ENCODE results near the gene SHISA3.

Gene SHISA3

GRCh38 chr4:42398871-42399331, 1.6 kb downstream of the SHISA3 start:
- H3K4me3 ChIP-seq: peak overlapping the region in 3 of 10 experiments; percentile 64 to 72 (median 68); a peak in 3 of 20 replicates
- peaks cover 71 to 85% (median 77%) of the 10 kb centered on the region in 11 experiments for H3K27me3 ChIP-seq
- H3K9me3 ChIP-seq (replicated peaks in 1 of 11): no peaks in the 10 kb centered on the region
- peaks cover 16 to 22% (median 20%) of the 10 kb centered on the region in 10 experiments; a peak in 18 of 20 replicates for H3K4me1 ChIP-seq
- H4K20me1 ChIP-seq: peaks cover 0 to 36% (median 22%) of the 10 kb centered on the region in 11 experiments; a peak in 14 of 22 replicates
- no peak for TF ChIP-seq Cebpa-rat (IDR thresholded peaks at IDR 0.05)
- no peaks in the 10 kb centered on the region for H3K36me3 ChIP-seq
- H3K4me2 ChIP-seq: peak overlapping the region; percentile 94 to 100 (median 99); a peak in 19 of 22 replicates
- no peak overlapping the region for H3K27ac ChIP-seq
- H3K9ac ChIP-seq: no peak overlapping the region

- TF ChIP-seq Cebpa-rat (IDR thresholded peaks at IDR 0.05): no peak
- Histone ChIP-seq H3K36me3 (no peaks in the 10 kb centered on the region), H3K4me1 (peaks cover 16 to 22% (median 20%) of the 10 kb centered on the region in 10 experiments; a peak in 18 of 20 replicates), H3K4me3 (no peak overlapping the region), H3K27me3 (peaks cover 71 to 81% (median 75%) of the 10 kb centered on the region in 11 experiments), H3K9ac (no peak overlapping the region), H3K4me2 (no peak overlapping the region), H3K9me3 (replicated peaks in 1 of 11) (no peaks in the 10 kb centered on the region), H4K20me1 (peaks cover 0 to 36% (median 22%) of the 10 kb centered on the region in 11 experiments; a peak in 14 of 22 replicates), H3K27ac (no peak overlapping the region)
Observed at GRCh38 chr4:42399393-42399792, 2.1 kb downstream of the SHISA3 start.

- Histone ChIP-seq H3K4me2 (no peak overlapping the region), H3K27me3 (peaks cover 54 to 63% (median 58%) of the 10 kb centered on the region in 11 experiments), H3K27ac (no peak overlapping the region), H3K36me3 (peaks cover 0 to 1% (median 0%) of the 10 kb centered on the region in 11 experiments; a peak in 1 of 22 replicates), H3K9ac (no peak overlapping the region), H3K4me3 (no peak overlapping the region), H3K9me3 (replicated peaks in 1 of 11) (no peaks in the 10 kb centered on the region), H3K4me1 (peaks cover 16 to 22% (median 20%) of the 10 kb centered on the region in 10 experiments; a peak in 18 of 20 replicates), H4K20me1 (peaks cover 0 to 34% (median 22%) of the 10 kb centered on the region in 11 experiments; a peak in 14 of 22 replicates)
- no peak for TF ChIP-seq Cebpa-rat (IDR thresholded peaks at IDR 0.05)
Observed at GRCh38 chr4:42401171-42401570, 3.9 kb downstream of the SHISA3 start.

- peaks cover 0 to 15% (median 7%) of the 10 kb centered on the region in 11 experiments; a peak in 12 of 22 replicates for H4K20me1 ChIP-seq
- no peak overlapping the region for H3K27ac ChIP-seq
- H3K4me1 ChIP-seq: peaks cover 0 to under 1% (median 0%) of the 10 kb centered on the region in 10 experiments; a peak in 3 of 20 replicates
- H3K9me3 ChIP-seq (replicated peaks in 1 of 11): no peaks in the 10 kb centered on the region
- no peak for TF ChIP-seq Cebpa-rat (IDR thresholded peaks at IDR 0.05)
- no peak overlapping the region for H3K9ac ChIP-seq
- peaks cover 0 to 5% (median 0%) of the 10 kb centered on the region in 11 experiments; a peak in 1 of 22 replicates for H3K36me3 ChIP-seq
- H3K27me3 ChIP-seq: peaks cover 25 to 35% (median 29%) of the 10 kb centered on the region in 11 experiments
- no peak overlapping the region for H3K4me3 ChIP-seq
- H3K4me2 ChIP-seq: no peak overlapping the region
Observed at GRCh38 chr4:42404001-42404400, 6.7 kb downstream of the SHISA3 start.

GRCh38 chr4:42410446-42410845, 13.2 kb downstream of the SHISA3 start:
- no peak overlapping the region for H3K4me3 ChIP-seq
- H3K4me2 ChIP-seq: no peak overlapping the region
- H3K27me3 ChIP-seq: no peaks in the 10 kb centered on the region
- no peak overlapping the region for H3K27ac ChIP-seq
- no peaks in the 10 kb centered on the region; a peak in 1 of 22 replicates for H4K20me1 ChIP-seq
- H3K36me3 ChIP-seq: peaks cover 0 to 39% (median 17%) of the 10 kb centered on the region in 11 experiments; a peak in 13 of 22 replicates
- no peak overlapping the region for H3K9ac ChIP-seq
- no peaks in the 10 kb centered on the region for H3K9me3 ChIP-seq (replicated peaks in 1 of 11)
- H3K4me1 ChIP-seq: peaks cover 0 to 11% (median 0%) of the 10 kb centered on the region in 10 experiments; a peak in 3 of 20 replicates
- TF ChIP-seq Cebpa-rat (IDR thresholded peaks at IDR 0.05): no peak

GRCh38 chr4:42411803-42412202, 14.5 kb downstream of the SHISA3 start:
- Histone ChIP-seq H3K36me3 (peaks cover 0 to 39% (median 17%) of the 10 kb centered on the region in 11 experiments; a peak in 13 of 22 replicates), H3K4me2 (0 out of 22 replicates have a peak overlapping the region, but pooled peaks of 2 of the 11 experiments have one; percentile 9 to 25), H3K4me3 (no peak overlapping the region), H3K9me3 (replicated peaks in 1 of 11) (no peaks in the 10 kb centered on the region), H3K27me3 (no peaks in the 10 kb centered on the region), H4K20me1 (no peaks in the 10 kb centered on the region; a peak in 1 of 22 replicates), H3K4me1 (peaks cover 0 to 11% (median 0%) of the 10 kb centered on the region in 10 experiments; a peak in 3 of 20 replicates), H3K9ac (no peak overlapping the region), H3K27ac (no peak overlapping the region)
- TF ChIP-seq Cebpa-rat (IDR thresholded peaks at IDR 0.05): no peak

- H3K27me3 ChIP-seq: no peaks in the 10 kb centered on the region
- no peak for TF ChIP-seq Cebpa-rat (IDR thresholded peaks at IDR 0.05)
- peaks cover 0 to 39% (median 17%) of the 10 kb centered on the region in 11 experiments; a peak in 13 of 22 replicates for H3K36me3 ChIP-seq
- no peak overlapping the region for H3K27ac ChIP-seq
- peaks cover 0 to 11% (median 0%) of the 10 kb centered on the region in 10 experiments; a peak in 3 of 20 replicates for H3K4me1 ChIP-seq
- H4K20me1 ChIP-seq: no peaks in the 10 kb centered on the region; a peak in 1 of 22 replicates
- no peaks in the 10 kb centered on the region for H3K9me3 ChIP-seq (replicated peaks in 1 of 11)
- no peak overlapping the region for H3K9ac ChIP-seq
- H3K4me2 ChIP-seq: peak overlapping the region in 2 of 11 experiments; percentile 9 to 25; a peak in 1 of 22 replicates
- H3K4me3 ChIP-seq: no peak overlapping the region
Observed at GRCh38 chr4:42412251-42412650, 15.0 kb downstream of the SHISA3 start.

GRCh38 chr4:42415281-42415680, 18.0 kb downstream of the SHISA3 start:
- H3K4me3 ChIP-seq: no peak overlapping the region
- H3K4me1 ChIP-seq: peaks cover 0 to 11% (median 0%) of the 10 kb centered on the region in 10 experiments; a peak in 3 of 20 replicates
- H3K9me3 ChIP-seq (replicated peaks in 1 of 11): no peaks in the 10 kb centered on the region
- peaks cover 0 to 66% (median 35%) of the 10 kb centered on the region in 11 experiments; a peak in 13 of 22 replicates for H3K36me3 ChIP-seq
- no peaks in the 10 kb centered on the region for H3K27me3 ChIP-seq
- H3K4me2 ChIP-seq: no peak overlapping the region
- no peak overlapping the region for H3K9ac ChIP-seq
- no peak overlapping the region for H3K27ac ChIP-seq
- no peaks in the 10 kb centered on the region for H4K20me1 ChIP-seq
- no peak for TF ChIP-seq Cebpa-rat (IDR thresholded peaks at IDR 0.05)

GRCh38 chr4:42416017-42416416, 18.7 kb downstream of the SHISA3 start:
- Histone ChIP-seq H3K9ac (no peak overlapping the region), H4K20me1 (no peaks in the 10 kb centered on the region), H3K27me3 (no peaks in the 10 kb centered on the region), H3K9me3 (replicated peaks in 1 of 11) (no peaks in the 10 kb centered on the region), H3K4me3 (no peak overlapping the region), H3K4me1 (peaks cover 0 to 11% (median 0%) of the 10 kb centered on the region in 10 experiments; a peak in 3 of 20 replicates), H3K27ac (no peak overlapping the region), H3K4me2 (no peak overlapping the region), H3K36me3 (peaks cover 0 to 70% (median 38%) of the 10 kb centered on the region in 11 experiments; a peak in 14 of 22 replicates)
- TF ChIP-seq Cebpa-rat (IDR thresholded peaks at IDR 0.05): no peak
